GM21423 (cell line): ENCODE data around the gene PLXNA2.

ENCODE experiments used
- ATAC-seq: cut with Tn5 transposase; IDR thresholded peaks from one replicate; pipeline ENCODE4 v1.9.1; 2021; ENCODE audit warnings: mild to moderate bottlenecking, moderate library complexity; ENCODE audit not compliant: unreplicated experiment

The PLXNA2 gene

GRCh38 chr1:208165659-208166058, 78.5 kb downstream of the PLXNA2 start:
- no peak for ATAC-seq

GRCh38 chr1:208164609-208165008, 79.6 kb downstream of the PLXNA2 start:
- no peak for ATAC-seq

- no peak for ATAC-seq
Measured at GRCh38 chr1:208163539-208163938, 80.6 kb downstream of the PLXNA2 start.

GRCh38 chr1:208162903-208163302, 81.3 kb downstream of the PLXNA2 start:
- no peak for ATAC-seq

GRCh38 chr1:208161656-208162375, 82.4 kb downstream of the PLXNA2 start:
- ATAC-seq = no peak

GRCh38 chr1:208161005-208161404, 83.2 kb downstream of the PLXNA2 start:
- ATAC-seq = no peak

- no peak for ATAC-seq
Measured at GRCh38 chr1:208160259-208160819, 83.8 kb downstream of the PLXNA2 start.

GRCh38 chr1:208159555-208160258, 84.5 kb downstream of the PLXNA2 start:
- no peak for ATAC-seq

- no peak for ATAC-seq
Measured at GRCh38 chr1:208158640-208159554, 85.3 kb downstream of the PLXNA2 start.

GRCh38 chr1:208157769-208158168, 86.4 kb downstream of the PLXNA2 start:
- no peak for ATAC-seq

GRCh38 chr1:208156741-208157140, 87.4 kb downstream of the PLXNA2 start:
- ATAC-seq = no peak

- no peak for ATAC-seq
Measured at GRCh38 chr1:208156310-208156709, 87.9 kb downstream of the PLXNA2 start.

GRCh38 chr1:208154679-208155642, 89.2 kb downstream of the PLXNA2 start:
- ATAC-seq = no peak

- ATAC-seq = no peak
Measured at GRCh38 chr1:208154040-208154439, 90.1 kb downstream of the PLXNA2 start.

GRCh38 chr1:208153386-208153785, 90.8 kb downstream of the PLXNA2 start:
- ATAC-seq = no peak

GRCh38 chr1:208151728-208152598, 92.2 kb downstream of the PLXNA2 start:
- no peak for ATAC-seq

- no peak for ATAC-seq
Measured at GRCh38 chr1:208150833-208151458, 93.2 kb downstream of the PLXNA2 start.

GRCh38 chr1:208149776-208150514, 94.2 kb downstream of the PLXNA2 start:
- ATAC-seq = no peak
